IPS-18c (cell line): ENCODE results near the gene JPT2.
A peak's percentile ranks its signal among the peaks of the same experiment; 100 is the strongest.

ENCODE experiments used
- H3K4me3 ChIP-seq: 2 replicates; pipeline ENCODE4 v1.7.0; 2013; ENCODE audit warnings: low read depth, mild to moderate bottlenecking, low read length, moderate library complexity; ENCODE audit not compliant: insufficient read depth
- H3K9me3 ChIP-seq: one replicate; pipeline ENCODE4 v1.6.1; 2013; ENCODE audit warnings: mild to moderate bottlenecking, low read length, moderate library complexity; ENCODE audit not compliant: control insufficient read depth, insufficient read depth

JPT2 gene, protein sequence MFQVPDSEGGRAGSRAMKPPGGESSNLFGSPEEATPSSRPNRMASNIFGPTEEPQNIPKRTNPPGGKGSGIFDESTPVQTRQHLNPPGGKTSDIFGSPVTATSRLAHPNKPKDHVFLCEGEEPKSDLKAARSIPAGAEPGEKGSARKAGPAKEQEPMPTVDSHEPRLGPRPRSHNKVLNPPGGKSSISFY

GRCh38 chr16:1677942-1678499, at the start of gene JPT2:
TSS of gene JPT2 (plus strand) at chr16:1678279. CDS start at chr16:1678313, 34 bp downstream.
- Histone ChIP-seq H3K4me3 (peak within 1 kb of the TSS; percentile 89), H3K9me3 (peaks cover under 1% of the 10 kb centered on the region)

GRCh38 chr16:1630450-1631213, 47.4 kb upstream of the JPT2 start:
- no peak overlapping the region for H3K4me3 ChIP-seq
- H3K9me3 ChIP-seq = no peaks in the 10 kb centered on the region

DNA sequence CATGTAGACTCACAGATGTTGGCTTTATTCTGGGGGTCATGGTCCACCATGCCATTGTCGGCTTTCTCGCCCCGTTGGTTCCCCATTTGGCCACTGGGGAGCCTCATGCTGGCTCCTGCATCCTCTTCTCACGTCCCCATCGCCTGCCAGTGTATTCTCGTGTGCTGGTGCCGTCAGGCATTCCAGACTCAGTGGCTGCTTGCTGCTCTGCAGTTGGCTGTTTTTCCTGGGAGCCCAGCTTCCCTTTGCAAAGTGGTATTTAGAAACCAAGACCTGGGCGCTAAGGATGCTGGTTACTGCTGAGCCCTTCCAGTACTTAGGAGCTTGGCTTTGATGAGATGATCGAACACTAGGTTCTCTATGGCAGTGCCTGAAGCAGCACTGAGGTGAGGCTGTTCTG, 46.8 kb upstream of the JPT2 start:
- no peak overlapping the region for H3K4me3 ChIP-seq
- no peaks in the 10 kb centered on the region for H3K9me3 ChIP-seq

DNA sequence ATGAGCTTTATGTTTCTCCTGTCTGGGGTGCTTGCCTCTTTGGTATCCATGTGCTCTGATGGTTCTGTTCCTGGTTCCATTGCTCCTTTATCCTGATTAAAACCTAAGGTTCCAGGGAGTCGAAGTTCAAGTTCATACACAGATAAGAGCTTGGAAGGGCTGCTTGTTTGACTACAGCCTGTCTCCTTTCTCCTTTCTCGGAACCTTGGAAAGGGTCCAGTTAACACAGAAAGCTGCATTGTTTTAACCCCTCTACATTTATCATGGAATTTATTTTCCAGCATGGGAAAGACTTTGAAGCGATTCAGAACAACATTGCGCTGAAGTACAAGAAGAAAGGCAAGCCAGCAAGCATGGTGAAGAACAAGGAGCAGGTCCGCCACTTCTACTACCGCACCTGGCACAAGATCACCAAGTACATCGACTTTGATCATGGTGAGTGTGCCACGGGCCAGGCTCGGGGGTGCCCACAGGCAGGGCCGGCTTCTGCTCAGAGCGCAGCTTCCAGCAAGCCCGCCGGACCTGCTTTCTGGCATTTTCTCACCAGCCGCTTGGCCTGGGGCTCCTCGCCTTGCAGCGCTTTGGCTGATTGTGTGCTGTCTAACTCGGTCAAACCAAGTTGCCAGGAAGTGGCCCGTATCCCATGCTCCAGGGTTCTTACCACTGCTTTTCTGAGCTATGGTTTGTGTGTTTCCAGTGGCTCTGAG, 46.0 kb upstream of the JPT2 start:
- no peak overlapping the region for H3K4me3 ChIP-seq
- H3K9me3 ChIP-seq = no peaks in the 10 kb centered on the region

GRCh38 chr16:1632638-1632970, 45.5 kb upstream of the JPT2 start:
- Histone ChIP-seq H3K4me3 (no peak overlapping the region), H3K9me3 (no peaks in the 10 kb centered on the region)

GRCh38 chr16:1633310-1633709, 44.8 kb upstream of the JPT2 start:
- no peaks in the 10 kb centered on the region for H3K9me3 ChIP-seq
- no peak overlapping the region for H3K4me3 ChIP-seq

DNA sequence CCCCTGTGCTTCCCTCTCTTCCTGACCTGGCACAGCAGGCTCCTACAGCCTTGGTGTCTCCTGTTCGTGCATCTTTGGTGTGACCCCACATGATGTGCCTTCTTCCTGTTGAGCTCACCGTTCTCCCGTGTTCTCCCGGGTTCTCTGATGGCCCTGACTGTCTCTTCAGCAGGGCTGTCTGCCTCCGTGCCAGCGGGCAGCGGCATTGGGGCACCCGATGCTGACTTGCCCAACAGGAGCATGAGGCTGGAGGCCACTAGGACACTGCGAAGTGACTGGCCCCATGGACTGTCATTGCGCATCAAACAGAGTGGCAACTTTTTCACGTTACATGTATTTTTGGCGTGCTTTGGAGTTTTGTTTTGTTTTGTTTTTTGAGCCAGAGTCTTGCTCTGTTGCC, 43.5 kb upstream of the JPT2 start:
- Histone ChIP-seq H3K4me3 (no peak overlapping the region), H3K9me3 (no peaks in the 10 kb centered on the region)

- H3K9me3 ChIP-seq = no peaks in the 10 kb centered on the region
Measured at GRCh38 chr16:1635070-1635469, 43.0 kb upstream of the JPT2 start.

DNA sequence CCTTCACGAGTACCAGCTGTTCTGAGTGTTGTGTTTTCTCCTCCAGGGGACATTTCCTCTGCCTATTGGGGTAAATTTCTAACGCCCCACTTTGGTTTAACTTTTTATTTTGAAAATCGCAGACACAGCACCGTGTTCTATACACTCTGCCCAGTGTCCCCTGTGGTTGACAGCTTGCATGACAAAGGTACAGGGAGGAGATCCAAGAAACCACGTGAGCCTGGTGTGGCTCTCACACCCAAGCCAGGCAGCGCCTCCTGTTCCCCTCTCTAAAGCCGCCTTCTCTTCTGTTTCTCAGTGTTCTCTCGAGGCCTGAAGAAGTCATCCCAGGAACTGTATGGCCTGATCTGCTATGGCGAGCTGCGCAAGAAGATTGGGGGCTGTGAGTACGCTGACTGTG, 40.6 kb upstream of the JPT2 start:
- H3K4me3 ChIP-seq = no peak overlapping the region
- no peaks in the 10 kb centered on the region for H3K9me3 ChIP-seq

More at GRCh38 chr16:1635070-1635469, 43.0 kb upstream of the JPT2 start:
- H3K4me3 ChIP-seq = no peak overlapping the region

GRCh38 chr16:1638757-1639156, 39.3 kb upstream of the JPT2 start:
- Histone ChIP-seq H3K9me3 (no peaks in the 10 kb centered on the region), H3K4me3 (no peak overlapping the region)

- H3K9me3 ChIP-seq = no peaks in the 10 kb centered on the region
- H3K4me3 ChIP-seq = no peak overlapping the region
Measured at GRCh38 chr16:1639282-1639681, 38.8 kb upstream of the JPT2 start.

GRCh38 chr16:1639860-1640259, 38.2 kb upstream of the JPT2 start:
- no peaks in the 10 kb centered on the region for H3K9me3 ChIP-seq
- no peak overlapping the region for H3K4me3 ChIP-seq

DNA sequence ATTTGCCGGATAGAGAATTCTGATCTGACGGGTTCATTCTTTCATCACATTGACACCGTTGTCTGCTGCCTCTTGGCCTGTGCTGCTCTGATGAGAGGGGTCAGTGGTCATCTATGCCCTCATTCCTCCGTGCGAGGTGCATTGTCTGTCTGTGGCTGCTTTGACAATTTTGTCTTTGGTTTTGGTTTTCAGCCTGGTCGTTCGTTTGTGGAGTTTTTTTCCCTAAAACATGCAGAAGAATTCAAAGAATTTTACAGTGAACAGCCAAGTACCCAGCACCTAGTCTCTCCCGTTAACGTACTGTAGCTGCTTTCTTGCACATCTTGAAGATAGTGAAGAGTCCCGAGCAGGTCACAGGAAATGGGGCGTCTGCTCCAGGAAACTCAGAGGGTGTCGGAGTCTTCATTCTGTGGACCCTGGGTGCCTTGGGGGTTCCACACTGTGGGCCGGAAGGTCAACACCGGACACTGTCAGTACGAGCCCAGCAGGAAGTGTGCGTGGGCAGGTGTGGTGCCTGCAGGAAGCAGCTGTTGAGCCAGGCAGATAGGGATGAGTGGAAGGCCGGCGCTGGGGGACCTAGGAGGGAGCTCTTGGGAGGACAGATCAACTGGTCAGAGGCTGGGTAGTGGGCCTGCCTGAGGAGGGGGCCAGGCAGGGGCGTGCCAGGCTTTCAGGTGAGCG, 37.7 kb upstream of the JPT2 start:
- Histone ChIP-seq H3K9me3 (no peaks in the 10 kb centered on the region), H3K4me3 (no peak overlapping the region)

GRCh38 chr16:1641261-1641660, 36.8 kb upstream of the JPT2 start:
- H3K9me3 ChIP-seq = no peaks in the 10 kb centered on the region
- H3K4me3 ChIP-seq = no peak overlapping the region

DNA sequence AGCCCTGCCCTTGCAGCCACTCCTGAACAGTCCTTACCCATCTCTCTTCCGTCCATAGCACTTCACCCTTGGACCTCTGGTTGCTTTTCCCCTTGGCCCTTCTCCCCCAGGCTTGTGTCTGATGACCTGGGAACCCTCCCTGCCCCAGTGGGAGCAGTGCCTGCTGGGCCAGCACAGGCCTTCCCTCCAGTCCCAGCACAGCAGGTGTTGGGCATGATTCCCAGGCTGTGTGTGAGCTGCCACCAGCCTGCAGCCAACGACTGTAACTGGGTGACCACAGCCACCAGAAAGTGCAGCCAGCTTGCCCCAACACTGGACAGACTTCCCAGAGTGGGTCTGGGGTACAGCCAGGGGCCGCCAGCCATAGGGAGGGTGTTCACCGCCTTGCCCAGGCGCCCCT, 35.9 kb upstream of the JPT2 start:
- no peaks in the 10 kb centered on the region for H3K9me3 ChIP-seq
- H3K4me3 ChIP-seq = no peak overlapping the region

GRCh38 chr16:1642753-1643152, 35.3 kb upstream of the JPT2 start:
- Histone ChIP-seq H3K9me3 (no peaks in the 10 kb centered on the region), H3K4me3 (no peak overlapping the region)

DNA sequence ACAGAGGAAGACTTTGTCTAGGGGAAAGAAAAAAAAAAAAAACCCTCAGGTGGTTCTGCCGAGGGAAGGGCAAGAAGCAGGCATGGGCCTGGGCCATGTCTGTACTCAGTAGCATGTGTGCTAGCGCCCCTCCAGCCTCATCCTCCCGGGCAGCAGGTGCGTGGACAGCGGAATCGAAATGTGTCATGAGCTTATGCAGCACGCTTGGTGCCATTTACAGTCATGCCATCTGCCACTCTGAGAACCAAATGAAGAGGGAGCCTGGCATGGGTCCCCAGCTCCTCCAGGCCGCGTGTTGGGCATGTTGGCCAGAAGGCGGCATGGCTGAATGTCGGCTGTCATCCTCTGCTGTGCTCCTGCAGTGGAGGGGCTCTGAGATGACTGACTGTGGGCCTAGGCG, 34.6 kb upstream of the JPT2 start:
- Histone ChIP-seq H3K9me3 (no peaks in the 10 kb centered on the region), H3K4me3 (no peak overlapping the region)
